GM21737 (cell line): ENCODE results near the gene KIFC1.
"Not testable (repeated sequence)": the region's sequence is repeated elsewhere in the genome, so short reads cannot be mapped to it uniquely, and the experiment has no call there.

Source experiments
- ATAC-seq: cut with Tn5 transposase; IDR thresholded peaks from one replicate; pipeline ENCODE4 v1.9.1; 2021; ENCODE audit warnings: mild to moderate bottlenecking, moderate library complexity; ENCODE audit not compliant: unreplicated experiment

The KIFC1 gene

DNA sequence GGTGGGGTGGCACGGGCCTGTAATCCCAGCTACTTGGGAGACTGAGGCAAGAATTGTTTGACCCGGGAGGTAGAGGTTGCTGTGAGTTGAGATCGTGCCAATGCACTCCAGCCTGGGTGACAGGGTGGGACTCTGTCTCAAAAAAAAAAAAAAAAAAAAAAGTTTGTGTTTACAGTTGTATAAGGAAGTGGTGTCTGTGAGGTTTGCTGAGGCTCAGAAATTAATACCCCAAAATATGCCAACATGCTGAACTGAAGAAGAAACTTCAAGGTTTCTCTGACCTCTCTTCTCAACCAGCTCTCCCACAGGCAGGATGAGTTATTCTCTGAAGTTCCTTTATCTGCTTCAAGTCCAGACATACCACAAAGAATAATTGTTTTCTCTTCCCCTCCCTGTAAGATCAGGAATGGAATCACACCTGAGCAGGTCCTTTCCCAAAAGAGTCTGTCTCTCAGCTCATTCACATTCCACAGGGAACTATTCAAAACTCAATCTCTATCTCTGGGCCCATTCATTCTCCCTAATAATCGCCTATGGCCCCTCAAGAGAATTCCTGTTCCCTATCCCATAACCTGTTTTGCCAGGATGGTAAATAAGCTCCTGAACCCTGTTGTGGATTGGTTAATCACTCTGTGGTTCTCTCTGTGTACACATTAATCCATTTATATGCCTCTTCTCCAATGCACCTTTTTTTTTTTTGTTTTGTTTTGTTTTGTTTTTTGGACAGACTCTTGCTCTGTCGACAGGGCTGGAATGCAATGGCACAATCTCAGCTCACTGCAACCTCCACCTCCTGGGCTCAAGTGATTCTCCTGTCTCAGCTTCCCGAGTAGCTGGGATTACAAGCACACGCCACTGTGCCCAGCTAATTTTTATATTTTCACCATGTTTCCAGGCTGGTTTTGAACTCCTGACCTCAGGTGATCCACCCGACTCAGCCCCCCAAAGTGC is 17.4 kb upstream of the KIFC1 start:
- no peak for ATAC-seq

DNA sequence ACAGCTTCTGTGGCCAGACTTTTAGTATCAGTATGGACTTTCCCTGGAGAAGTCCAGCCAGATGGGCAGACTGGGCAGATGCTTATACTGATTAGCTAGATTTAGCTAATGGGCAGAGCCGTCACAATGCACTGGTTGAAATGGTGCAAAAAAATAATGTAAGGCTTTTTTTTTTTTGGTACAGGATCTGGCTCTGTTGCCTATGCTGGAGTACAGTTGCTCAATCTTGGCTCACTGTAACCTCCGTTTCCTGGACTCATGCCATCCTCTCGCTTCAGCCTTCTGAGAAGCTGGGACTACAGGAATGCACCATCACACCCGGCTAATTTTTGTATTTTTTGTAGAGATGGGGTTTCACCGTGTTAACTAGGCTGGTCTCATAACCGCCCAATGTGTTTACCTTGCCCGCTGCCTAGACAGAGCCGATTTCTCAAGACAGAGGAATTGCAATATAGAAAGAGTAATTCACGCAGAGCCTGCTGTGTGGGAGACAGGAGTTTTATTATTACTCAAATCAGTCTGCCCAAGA is 16.4 kb upstream of the KIFC1 start:
- ATAC-seq, result no peak

DNA sequence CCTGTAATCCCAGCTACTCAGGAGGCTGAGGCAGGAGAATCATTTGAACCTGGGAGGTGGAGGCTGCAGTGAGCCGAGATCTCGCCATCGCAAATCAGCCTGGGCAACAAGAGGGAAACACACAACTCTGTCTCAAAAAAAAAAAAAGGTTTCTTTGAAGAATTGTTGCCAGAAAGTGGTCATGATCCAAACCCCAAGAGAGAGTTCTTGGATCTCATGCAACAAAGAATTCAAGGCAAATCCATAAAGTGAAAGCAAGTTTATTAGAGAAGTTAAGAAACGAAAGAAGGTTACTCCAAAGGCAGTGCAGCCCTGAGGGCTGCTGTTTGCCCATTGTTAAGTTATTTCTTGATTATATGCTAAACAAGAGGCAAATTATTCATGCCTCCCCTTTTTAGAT is 14.5 kb upstream of the KIFC1 start:
- no peak for ATAC-seq

DNA sequence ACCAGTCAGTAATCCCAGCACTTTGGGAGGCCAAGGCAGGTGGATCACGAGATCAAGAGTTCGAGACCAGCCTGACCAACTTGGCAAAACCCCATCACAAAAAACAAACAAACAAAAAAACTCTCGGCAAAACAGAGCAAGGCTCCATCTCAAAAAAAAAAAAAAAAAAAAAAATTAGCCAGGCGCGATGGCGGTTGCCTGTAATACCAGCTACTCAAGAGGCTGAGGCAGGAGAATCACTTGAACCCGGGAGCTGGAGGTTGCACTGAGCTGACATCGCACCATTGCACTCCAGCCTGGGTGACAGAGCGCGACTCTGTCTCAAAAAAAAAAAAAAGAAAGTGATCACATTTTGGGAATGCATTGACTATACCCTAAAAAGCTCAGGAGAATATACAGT is 12.4 kb upstream of the KIFC1 start:
- not testable (repeated sequence) for ATAC-seq

DNA sequence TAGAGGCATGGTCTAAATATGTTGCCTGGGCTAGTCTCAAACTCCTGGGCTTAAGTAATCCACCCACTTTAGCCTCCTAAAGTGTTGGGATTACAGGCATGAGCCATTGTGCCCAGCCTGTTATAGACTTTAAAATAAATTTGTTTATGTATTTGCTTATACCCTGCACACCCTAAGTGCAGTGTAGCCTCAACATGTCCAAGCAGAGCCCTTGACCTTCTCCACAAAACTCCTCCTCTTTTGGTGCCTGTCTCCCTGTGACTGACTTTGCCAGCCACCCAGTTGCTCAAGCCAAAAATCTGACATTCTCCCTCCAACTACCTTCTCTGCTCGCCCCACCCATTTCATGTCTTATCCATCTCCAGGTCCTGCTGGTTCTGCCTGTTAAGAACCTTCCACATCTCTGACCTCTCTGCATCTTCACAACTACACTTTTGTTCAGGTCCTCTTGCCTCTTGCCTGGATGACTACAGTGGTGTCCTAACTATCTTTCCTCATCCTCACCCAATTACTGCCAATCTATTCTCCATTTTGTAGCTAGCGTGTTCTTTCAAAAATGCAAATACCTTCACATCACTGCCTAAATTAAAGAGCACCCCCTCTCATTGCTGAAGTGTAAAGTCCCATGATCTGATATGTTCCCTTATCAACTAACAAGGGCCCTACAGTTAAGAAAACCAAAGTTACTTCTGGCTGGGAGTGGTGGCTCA is 11.2 kb upstream of the KIFC1 start:
- ATAC-seq, result no peak

DNA sequence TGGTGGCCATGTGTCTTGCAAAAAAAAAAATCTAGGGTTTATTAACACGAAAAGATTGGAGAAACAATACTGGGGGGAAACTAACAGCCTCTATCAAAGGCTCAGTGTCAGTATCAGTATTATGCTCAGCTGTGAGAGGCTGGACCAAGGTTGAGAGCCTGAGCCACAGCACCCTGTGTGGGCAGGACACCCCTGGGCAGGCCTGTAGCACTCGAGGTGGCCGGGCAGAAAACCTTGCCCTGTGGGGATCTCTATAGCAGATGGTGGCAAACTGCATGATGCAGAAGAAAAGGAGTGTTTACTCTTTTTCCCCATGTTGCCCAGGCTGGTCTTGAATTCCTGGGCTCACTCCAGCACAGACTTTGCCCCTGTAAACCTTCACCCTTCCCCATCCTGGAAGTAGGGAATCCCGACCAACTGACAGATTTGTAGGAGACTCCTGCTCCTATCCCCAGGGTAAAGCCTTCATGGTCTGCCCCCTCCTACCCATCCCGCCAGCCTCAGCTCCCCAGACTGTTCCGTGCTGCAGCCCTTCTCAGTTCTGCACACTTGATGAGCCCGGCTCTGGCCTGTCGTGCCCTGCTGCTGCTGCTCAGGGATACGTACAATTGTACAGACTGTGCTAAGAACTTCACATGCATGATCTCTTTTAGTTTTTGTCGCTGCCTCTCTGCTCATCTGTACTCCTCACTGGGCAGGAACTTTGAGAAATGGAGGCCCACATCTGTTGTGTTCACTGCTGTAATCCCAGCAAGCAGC is 8.0 kb upstream of the KIFC1 start:
- ATAC-seq, result no peak

DNA sequence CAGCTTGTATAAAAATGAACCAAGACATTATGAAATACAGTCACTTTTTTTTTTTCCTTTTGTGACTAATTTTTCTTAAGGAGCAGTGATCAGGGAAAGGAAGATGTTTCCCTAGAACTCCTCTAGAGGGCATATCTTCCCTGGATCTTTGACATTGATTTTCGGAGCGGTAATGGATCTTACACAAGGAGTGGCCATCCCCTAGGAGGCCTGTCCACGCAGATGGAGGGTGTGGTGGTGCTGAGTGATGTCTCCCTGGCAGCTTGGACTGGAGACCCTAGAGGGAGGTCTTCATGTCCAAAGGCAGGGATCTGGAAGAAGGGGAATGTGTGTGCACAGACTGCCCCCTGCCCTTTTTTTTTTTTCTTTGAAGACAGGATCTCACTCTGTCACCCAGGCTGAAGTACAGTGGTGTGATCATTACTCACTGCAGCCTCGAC is 7.0 kb upstream of the KIFC1 start:
- ATAC-seq, result no peak

DNA sequence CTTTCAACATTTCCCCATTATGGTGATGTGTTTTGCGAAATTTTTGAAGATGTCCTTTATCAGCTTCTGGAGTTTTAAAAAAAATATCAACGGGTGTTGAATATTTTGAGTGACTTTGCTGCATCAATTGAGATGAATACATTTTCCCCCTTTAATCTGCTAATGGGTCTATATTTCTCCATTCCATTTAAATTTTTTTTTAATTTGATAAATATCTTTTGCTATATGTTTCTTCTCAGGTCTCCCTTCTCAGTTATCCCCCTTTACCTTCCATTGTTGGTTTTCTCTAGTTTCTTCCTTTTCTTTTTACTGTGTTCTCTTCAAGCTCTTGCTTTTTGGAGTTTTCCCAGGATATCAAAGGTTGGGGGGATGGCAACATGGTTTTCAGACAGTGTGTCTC is 1.4 kb upstream of the KIFC1 start:
- no peak for ATAC-seq

DNA sequence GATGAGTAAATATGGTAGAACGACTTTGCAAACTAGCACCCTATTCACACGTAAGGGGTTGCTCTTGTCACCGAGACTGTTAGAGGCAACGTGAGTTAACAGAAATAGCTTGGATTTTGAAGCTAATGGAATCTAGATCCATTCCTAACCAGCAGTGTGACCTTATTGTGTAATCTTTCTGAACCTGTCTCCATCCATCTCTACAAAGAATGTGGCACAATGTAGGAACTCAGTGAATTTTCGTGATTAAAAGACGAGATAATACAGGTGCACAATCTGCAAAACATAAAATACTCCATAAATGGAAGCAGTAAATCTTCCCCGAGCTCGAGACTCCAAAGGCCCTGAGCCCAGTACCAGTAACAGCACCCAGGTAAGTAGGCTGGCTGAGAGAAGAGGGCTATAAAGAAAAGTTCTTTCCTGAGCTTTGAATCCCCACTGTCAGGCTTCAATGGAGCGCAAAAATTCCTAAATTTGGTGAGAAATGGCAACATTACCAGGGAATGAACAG is 801 bp upstream of the KIFC1 start:
- ATAC-seq, result no peak

DNA sequence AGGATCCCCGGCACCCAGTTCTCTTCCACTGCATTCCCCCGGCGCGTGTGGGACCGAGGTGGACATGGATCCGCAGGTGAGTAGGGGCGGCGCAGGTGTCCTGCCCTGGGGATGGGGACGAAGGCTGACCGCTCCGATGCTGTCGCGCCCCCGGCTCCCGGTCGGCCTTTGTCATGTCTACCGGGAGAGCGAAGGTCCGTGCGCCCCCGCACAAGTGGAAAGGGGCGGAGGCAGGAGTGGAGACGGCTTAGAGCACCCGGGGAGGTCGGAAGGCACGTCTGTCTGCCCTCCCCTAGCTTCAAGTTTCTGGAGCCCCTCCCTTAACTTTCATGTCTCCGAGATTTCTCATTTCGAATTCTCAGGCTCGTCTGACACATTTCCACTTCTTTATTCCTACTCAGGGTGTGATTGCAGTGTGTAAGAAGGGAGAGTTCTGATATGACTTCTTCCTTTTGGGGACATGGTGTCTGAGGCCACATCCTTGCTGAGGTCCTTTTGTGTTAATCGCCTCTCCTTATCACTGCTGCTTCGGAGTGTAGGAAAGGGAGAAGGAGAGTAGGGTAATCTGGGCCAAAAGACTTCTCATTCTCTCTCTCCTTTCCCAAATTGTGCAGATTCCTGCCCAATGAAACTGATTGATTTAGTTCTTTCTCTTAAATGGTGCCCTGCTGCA is 435 bp downstream of the KIFC1 start:
- peak; percentile 18 for ATAC-seq

DNA sequence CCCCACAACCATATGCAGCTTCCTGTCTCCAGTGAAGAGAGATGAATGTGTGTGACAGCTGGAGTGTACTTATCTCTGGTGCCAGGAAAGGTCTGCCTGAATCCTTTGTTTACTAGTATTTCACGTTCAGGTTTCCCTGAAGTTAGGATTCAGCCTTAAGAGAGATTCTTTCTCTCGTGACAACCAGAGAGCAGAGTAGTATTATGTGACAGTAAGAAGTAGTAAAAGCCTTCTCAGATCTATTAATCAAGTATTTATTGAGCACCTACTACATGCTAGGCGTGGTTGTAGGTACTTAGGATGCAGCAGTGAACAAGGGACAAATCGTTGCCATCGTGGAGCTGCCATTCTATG is 949 bp downstream of the KIFC1 start:
- no peak for ATAC-seq

DNA sequence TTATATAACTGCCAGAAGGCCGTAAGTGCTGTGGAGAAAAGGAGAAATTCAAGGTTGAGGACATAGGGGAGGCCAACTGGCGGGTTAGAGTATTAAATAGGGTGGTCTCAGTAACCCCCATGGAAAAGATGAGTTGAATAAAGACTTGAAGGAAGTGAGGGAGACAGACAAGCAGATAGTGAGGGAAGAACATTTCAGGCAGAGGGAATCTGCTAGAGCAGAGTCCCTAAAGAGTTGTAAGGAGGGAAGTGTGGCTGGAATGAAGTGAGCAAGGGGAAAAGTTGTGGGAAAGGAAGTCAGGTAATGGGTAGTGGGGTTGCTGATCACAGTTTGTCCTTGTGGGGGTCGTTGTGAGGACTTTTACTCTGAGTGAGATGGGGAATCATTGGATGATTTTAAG is 1.4 kb downstream of the KIFC1 start:
- no peak for ATAC-seq

DNA sequence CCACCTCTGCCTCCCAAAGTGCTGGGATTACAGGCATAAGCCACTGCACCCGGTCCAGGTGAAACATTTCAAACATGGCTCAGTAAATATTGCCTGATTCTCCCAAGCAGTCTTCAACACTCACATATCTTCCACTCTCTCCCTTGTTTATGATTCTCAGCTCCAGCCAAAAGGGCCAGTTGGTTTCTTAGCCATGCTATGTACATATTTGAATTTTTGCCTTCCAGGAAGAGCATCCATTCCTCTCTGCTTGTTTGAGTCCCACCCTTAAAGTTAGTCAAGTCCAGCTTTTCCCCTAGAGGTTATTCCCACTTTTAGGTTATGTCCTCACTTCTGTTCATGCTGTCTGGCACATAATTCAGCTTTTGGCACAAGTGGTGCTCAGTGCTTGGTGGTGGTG is 5.9 kb downstream of the KIFC1 start:
- no peak for ATAC-seq

DNA sequence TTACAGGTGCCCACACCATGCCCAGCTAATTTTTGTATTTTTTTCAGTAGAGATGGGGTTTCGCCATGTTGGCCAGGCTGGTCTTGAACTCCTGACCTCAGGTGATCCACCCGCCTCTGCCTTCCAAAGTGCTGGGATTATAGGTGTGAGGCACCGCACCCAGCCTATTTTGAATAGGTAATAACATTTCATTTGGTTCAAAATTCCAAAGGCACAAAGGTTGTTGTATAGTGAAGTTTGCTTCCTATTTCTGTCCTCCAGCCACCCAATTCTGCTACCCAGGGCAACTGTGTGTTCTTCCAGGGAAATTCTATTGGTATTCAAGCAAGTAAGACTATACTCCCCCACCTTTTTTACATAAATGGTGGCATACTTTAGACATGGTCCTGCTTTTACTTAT is 7.0 kb downstream of the KIFC1 start:
- ATAC-seq, result not testable (repeated sequence)

DNA sequence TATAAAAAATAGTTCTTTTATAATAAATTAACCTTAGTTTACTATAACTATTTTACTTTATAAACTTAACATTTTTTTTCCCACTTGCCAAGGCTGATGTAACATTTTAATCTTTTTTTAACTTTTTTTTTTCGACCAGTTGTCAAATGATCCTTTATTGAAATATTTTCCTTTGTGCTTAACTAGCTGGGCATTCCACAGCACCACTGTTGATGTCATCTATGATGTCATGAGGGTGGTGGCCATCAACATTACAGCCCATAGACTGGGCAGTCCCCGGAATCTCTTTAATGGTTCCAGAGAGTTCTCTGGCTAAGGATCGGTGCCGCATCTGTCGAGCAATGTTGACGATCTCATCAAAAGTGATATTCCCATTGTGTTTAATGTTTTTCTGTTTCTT is 8.3 kb downstream of the KIFC1 start:
- ATAC-seq, result not testable (repeated sequence)

DNA sequence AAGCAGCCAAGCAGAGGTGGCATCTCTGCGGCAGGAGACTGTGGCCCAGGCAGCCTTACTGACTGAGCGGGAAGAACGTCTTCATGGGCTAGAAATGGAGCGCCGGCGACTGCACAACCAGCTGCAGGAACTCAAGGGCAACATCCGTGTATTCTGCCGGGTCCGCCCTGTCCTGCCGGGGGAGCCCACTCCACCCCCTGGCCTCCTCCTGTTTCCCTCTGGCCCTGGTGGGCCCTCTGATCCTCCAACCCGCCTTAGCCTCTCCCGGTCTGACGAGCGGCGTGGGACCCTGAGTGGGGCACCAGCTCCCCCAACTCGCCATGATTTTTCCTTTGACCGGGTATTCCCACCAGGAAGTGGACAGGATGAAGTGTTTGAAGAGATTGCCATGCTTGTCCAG is 13.3 kb downstream of the KIFC1 start:
- ATAC-seq, result no peak

DNA sequence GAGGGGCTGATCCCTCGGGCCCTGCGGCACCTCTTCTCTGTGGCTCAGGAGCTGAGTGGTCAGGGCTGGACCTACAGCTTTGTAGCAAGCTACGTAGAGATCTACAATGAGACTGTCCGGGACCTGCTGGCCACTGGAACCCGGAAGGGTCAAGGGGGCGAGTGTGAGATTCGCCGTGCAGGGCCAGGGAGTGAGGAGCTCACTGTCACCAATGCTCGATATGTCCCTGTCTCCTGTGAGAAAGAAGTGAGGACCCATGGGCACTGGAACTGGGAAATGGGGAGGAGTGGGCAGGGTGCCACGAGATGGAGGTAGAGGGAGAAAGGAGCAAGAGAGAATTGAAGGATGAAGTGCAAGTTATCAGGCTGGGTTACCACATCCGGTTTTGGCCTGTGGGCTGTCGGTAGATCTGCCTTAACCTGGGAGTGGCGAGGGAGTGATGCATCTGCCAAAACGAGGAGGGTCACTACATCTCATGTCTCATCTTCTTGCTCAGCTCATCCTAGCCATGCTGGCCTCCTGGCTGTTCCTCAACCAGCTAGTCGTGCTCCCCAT is 13.8 kb downstream of the KIFC1 start:
- no peak for ATAC-seq

DNA sequence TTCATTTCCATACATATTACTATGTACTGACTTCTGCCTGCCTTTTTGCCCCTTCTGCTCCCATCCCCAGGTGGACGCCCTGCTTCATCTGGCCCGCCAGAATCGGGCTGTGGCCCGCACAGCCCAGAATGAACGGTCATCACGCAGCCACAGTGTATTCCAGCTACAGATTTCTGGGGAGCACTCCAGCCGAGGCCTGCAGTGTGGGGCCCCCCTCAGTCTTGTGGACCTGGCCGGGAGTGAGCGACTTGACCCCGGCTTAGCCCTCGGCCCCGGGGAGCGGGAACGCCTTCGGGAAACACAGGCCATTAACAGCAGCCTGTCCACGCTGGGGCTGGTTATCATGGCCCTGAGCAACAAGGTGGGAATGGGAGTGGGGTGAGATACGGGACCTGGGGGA is 14.5 kb downstream of the KIFC1 start:
- no peak for ATAC-seq

DNA sequence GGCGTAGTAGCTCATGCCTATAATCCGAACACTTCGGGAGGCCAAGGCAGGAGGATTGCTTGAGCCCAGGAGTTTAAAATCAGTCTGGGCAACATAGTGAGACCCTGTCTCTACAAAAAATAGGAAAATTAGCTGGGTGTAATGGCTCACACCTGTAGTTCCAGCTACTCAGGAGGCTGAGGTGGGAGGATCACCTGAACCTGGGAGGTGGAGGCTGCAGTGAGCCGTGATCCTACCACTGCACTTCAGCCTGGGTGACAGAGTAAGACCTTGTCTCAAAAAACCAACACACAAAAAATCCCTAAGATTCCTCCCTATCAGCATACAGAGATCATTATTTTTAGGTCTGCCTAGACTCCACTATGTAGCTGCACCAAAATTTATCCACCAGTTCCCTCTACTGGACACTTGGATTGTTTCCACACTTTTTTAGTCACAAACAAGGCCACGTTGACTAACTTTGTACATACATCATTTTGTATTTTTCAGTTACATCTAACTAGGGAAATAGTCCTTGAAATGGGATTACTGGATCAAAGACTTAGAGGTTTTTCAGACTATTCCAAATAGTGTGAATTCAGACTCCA is 15.6 kb downstream of the KIFC1 start:
- ATAC-seq, result no peak
